SU-DHL-6 (cell line): ENCODE results near the gene RBFA.

Source experiments
- H2AFZ ChIP-seq: fragments of 200-600 bp; sonication (generic); 2 replicates; pipeline ENCODE4 v1.6.1; 2014; ENCODE audit warnings: low read depth, mild to moderate bottlenecking, moderate library complexity, mixed read lengths, antibody characterized with exemption, low read length; ENCODE audit not compliant: severe bottlenecking
- H3F3A ChIP-seq: fragments of 200-600 bp; shearing (Covaris generic); 2 replicates; pipeline ENCODE4 v1.6.0; 2016; ENCODE audit warnings: antibody characterized with exemption, mild to moderate bottlenecking; ENCODE audit not compliant: insufficient read depth
- H3K27ac ChIP-seq: fragments of 200-600 bp; sonication (generic); 2 replicates; pipeline ENCODE4 v1.5.1; 2016; ENCODE audit warnings: low read depth, mild to moderate bottlenecking, low read length, moderate library complexity, mixed read lengths
- H3K27me3 ChIP-seq: fragments of 200-600 bp; sonication (generic), shearing (Covaris generic); 2 replicates; pipeline ENCODE4 v1.6.0; 2014; ENCODE audit warnings: mild to moderate bottlenecking, low read length
- H3K36me3 ChIP-seq: fragments of 200-600 bp; sonication (generic); 2 replicates; pipeline ENCODE4 v1.6.1; 2014; ENCODE audit warnings: mild to moderate bottlenecking, low read length, mixed read lengths
- H3K4me2 ChIP-seq: fragments of 300-600, 200-600 bp; shearing (Covaris generic), sonication (generic); 2 replicates; pipeline ENCODE4 v1.6.0; 2014; ENCODE audit warnings: low read length, low read depth, mild to moderate bottlenecking; ENCODE audit not compliant: poor library complexity, severe bottlenecking
- H3K4me3 ChIP-seq: fragments of 200-600 bp; sonication (generic); 2 replicates; pipeline ENCODE4 v1.5.1; 2014; ENCODE audit warnings: antibody characterized with exemption, low read length, mild to moderate bottlenecking, mixed read lengths; ENCODE audit not compliant: insufficient read depth, poor library complexity, severe bottlenecking
- H3K79me2 ChIP-seq: fragments of 200-600 bp; sonication (generic); 2 replicates; pipeline ENCODE4 v1.6.1; 2014; ENCODE audit warnings: mild to moderate bottlenecking, low read length, moderate library complexity; ENCODE audit not compliant: insufficient read depth
- H3K9ac ChIP-seq: fragments of 200-600 bp; sonication (generic); 2 replicates; pipeline ENCODE4 v1.7.0; 2014; ENCODE audit warnings: mild to moderate bottlenecking, low read length
- H3K9me2 ChIP-seq: fragments of 200-600 bp; sonication (generic); replicated peaks from 2 replicates; pipeline ENCODE4 v1.6.1; 2014; ENCODE audit warnings: low read length; ENCODE audit not compliant: insufficient read depth
- H3K9me3 ChIP-seq: fragments of 200-600 bp; sonication (generic); 2 replicates; pipeline ENCODE4 v1.6.1; 2014; ENCODE audit warnings: low read length, mixed read lengths; ENCODE audit not compliant: insufficient read depth
- H4K20me1 ChIP-seq: fragments of 200-600 bp; sonication (generic); 2 replicates; pipeline ENCODE4 v1.6.1; 2014; ENCODE audit warnings: low read depth, mild to moderate bottlenecking, antibody characterized with exemption, low read length, moderate library complexity, mixed read lengths
- CTCF ChIP-seq: fragments of 200-600 bp; sonication (generic); IDR thresholded peaks from one replicate; pipeline ENCODE4 v1.5.1; 2017; ENCODE audit warnings: antibody characterized with exemption, mild to moderate bottlenecking, low read length, moderate library complexity; ENCODE audit not compliant: insufficient read depth, poor library complexity, severe bottlenecking
- EZH2phosphoT487 ChIP-seq: fragments of 200-600 bp; sonication (generic), shearing (Covaris generic); conservative IDR thresholded peaks from 2 replicates; pipeline ENCODE4 v1.6.1; 2018; ENCODE audit warnings: mild to moderate bottlenecking, antibody characterized with exemption, low read length, moderate library complexity, mixed read lengths

The RBFA gene

DNA sequence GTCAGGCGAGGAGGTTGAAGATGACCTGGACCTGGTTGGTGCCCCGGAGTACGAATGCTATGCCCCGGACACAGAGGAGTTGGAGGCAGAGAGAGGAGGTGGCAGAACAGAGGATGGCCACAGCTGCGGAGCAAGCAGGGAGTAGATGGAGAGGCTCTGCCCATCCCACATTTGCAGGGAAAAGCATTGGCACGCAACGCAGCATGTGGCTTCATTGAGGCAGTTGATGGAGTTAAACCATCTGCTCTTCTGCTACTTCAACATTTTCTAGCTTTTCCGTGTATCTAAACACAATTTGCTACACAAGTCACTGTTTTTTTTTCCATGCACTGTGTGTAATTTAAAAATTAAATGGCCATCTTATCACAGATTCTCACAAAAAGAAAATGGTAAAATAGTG lies 11.8 kb downstream of the RBFA start:
- Histone ChIP-seq H3F3A (no peaks in the 10 kb centered on the region), H3K4me3 (no peak overlapping the region), H3K79me2 (no peaks in the 10 kb centered on the region), H3K36me3 (peaks cover 20% of the 10 kb centered on the region), H3K27ac (no peak overlapping the region), H3K4me2 (no peak overlapping the region), H3K9ac (no peak overlapping the region), H3K27me3 (no peaks in the 10 kb centered on the region), H3K9me3 (peaks cover 4% of the 10 kb centered on the region; the same call in 1 of the 2 replicates), H3K9me2 (no peaks in the 10 kb centered on the region), H2AFZ (no peak overlapping the region), H4K20me1 (no peaks in the 10 kb centered on the region)
- TF ChIP-seq CTCF (no peak), EZH2phosphoT487 (no peak)

DNA sequence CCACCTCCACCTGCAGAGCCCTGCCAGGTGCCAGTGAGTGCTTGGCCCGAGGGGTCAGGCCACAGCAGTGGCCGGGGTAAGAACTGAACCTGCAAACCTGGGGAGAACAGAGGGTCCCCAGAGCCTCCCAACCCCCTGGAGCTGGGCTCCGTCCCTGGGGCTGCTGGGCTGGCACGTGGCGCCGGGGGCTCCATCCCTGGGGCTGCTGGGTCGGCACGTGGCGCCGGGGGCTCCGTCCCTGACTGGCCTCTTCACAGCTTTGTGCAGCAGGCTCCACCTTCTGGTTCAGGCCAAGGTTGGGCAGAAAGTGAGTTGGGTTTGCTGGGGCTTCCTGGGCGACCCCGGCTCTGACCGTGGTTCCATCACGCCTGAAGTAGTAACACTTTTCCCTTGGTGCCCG lies 12.2 kb downstream of the RBFA start:
- Histone ChIP-seq H3K79me2 (no peaks in the 10 kb centered on the region), H3K9me2 (no peaks in the 10 kb centered on the region), H3K9me3 (peaks cover 5% of the 10 kb centered on the region; the same call in 1 of the 2 replicates), H3K9ac (no peak overlapping the region), H4K20me1 (no peaks in the 10 kb centered on the region), H3K27me3 (no peaks in the 10 kb centered on the region), H3K4me3 (no peak overlapping the region), H2AFZ (no peak overlapping the region), H3K27ac (no peak overlapping the region), H3F3A (no peaks in the 10 kb centered on the region), H3K4me2 (no peak overlapping the region), H3K36me3 (peaks cover 24% of the 10 kb centered on the region)
- TF ChIP-seq EZH2phosphoT487 (no peak), CTCF (no peak)

- H3K9me2 ChIP-seq, result no peaks in the 10 kb centered on the region
- H3K79me2 ChIP-seq, result no peaks in the 10 kb centered on the region
- H3K9ac ChIP-seq, result no peak overlapping the region
- peaks cover 25% of the 10 kb centered on the region for H3K36me3 ChIP-seq
- no peaks in the 10 kb centered on the region for H4K20me1 ChIP-seq
- H2AFZ ChIP-seq, result no peak overlapping the region
- TF ChIP-seq CTCF (no peak), EZH2phosphoT487 (no peak)
- H3K9me3 ChIP-seq, result peaks cover 5% of the 10 kb centered on the region; the same call in 1 of the 2 replicates
- H3K27ac ChIP-seq, result no peak overlapping the region
- H3K4me3 ChIP-seq, result no peak overlapping the region
- no peaks in the 10 kb centered on the region for H3F3A ChIP-seq
- no peak overlapping the region for H3K4me2 ChIP-seq
- no peaks in the 10 kb centered on the region for H3K27me3 ChIP-seq
Observed at GRCh38 chr18:80046961-80047541, 12.8 kb downstream of the RBFA start.
